H1 (cell line): ENCODE results near the gene RARB. TPM values are rescaled to one million over a fixed set of nuclear protein-coding genes. Genes with fewer than 3 reads are reported as not detected.

Source experiments
- CTCF ChIA-PET: fragments of 300-600 bp; sonication (Branson Sonifier 250); formaldehyde crosslinking; loops from one replicate; lab custom pipeline; 2021; ENCODE audit not compliant: partially characterized antibody; lab: Charles Lee
- POLR2A ChIA-PET: fragments of 300-600 bp; sonication (Branson Sonifier 250); formaldehyde crosslinking; loops from one replicate; lab custom pipeline; 2021; ENCODE audit warnings: inconsistent platforms; ENCODE audit not compliant: partially characterized antibody; lab: Charles Lee
- DNase-seq, 2 experiments: peaks; one replicate each; pipeline versions ENCODE4 v3.0.0 to v3.0.0-alpha.2; 2010 to 2022; ENCODE audit warnings: low spot score in 2 of 2, low read depth in 1 of 2, mixed read lengths in 1 of 2
- FAIRE-seq: peaks from 2 replicates; lab custom pipeline; 2011; peaks lifted over from hg19 to GRCh38; lab: Jason Lieb, UNC
- H2AFZ ChIP-seq: 2 replicates; pipeline ENCODE4 v1.8.1; 2012; ENCODE audit warnings: low read length, inconsistent platforms
- H2AK5ac ChIP-seq: 2 replicates; pipeline ENCODE4 v1.6.1; 2013; ENCODE audit warnings: low read depth, low read length
- H2BK120ac ChIP-seq: replicated peaks from 2 replicates; pipeline ENCODE3; 2013; ENCODE audit warnings: low read depth, low read length, inconsistent platforms
- H2BK12ac ChIP-seq: 2 replicates; pipeline ENCODE4 v1.6.1; 2013; ENCODE audit warnings: low read depth, low read length
- H2BK15ac ChIP-seq: 2 replicates; pipeline ENCODE4 v1.6.1; 2013; ENCODE audit warnings: low read length
- H2BK20ac ChIP-seq: 2 replicates; pipeline ENCODE4 v1.6.1; 2013; ENCODE audit warnings: low read length
- H2BK5ac ChIP-seq: 2 replicates; pipeline ENCODE4 v1.6.1; 2013; ENCODE audit warnings: low read depth, low read length
- H3K14ac ChIP-seq: 2 replicates; pipeline ENCODE4 v1.6.1; 2013; ENCODE audit warnings: inconsistent platforms; ENCODE audit not compliant: insufficient read length
- H3K18ac ChIP-seq: 2 replicates; pipeline ENCODE4 v1.6.1; 2013; ENCODE audit warnings: low read length; ENCODE audit errors: extremely low read depth
- H3K23ac ChIP-seq: 2 replicates; pipeline ENCODE4 v1.6.1; 2013; ENCODE audit warnings: inconsistent platforms; ENCODE audit not compliant: insufficient read length
- H3K23me2 ChIP-seq: 2 replicates; pipeline ENCODE4 v1.6.1; 2013; ENCODE audit warnings: low read depth, low read length
- H3K27ac ChIP-seq: 2 replicates; pipeline ENCODE4 v1.6.1; 2011; ENCODE audit warnings: low read depth, low read length, inconsistent platforms
- H3K27me3 ChIP-seq, 4 experiments: replicated peaks in 1 of 4; 1 replicate in 1 of 4; 2 replicates in 3 of 4; pipeline versions ENCODE4 v1.6.1 to v1.8.1; 2011 to 2013; ENCODE audit warnings: low read length in 3 of 4, mild to moderate bottlenecking in 3 of 4, inconsistent platforms in 2 of 4, mixed read lengths in 2 of 4, moderate library complexity in 1 of 4; ENCODE audit not compliant: control insufficient read depth in 3 of 4, insufficient read depth in 3 of 4; ENCODE audit errors: extremely low read depth in 1 of 4
- H3K36me3 ChIP-seq, 4 experiments: 2 replicates each; pipeline versions ENCODE4 v1.6.1 to v1.8.1; 2011 to 2013; ENCODE audit warnings: mild to moderate bottlenecking in 4 of 4, low read length in 3 of 4, moderate library complexity in 2 of 4, control low read depth in 1 of 4, inconsistent platforms in 1 of 4; ENCODE audit not compliant: insufficient read depth in 4 of 4, control insufficient read depth in 2 of 4
- H3K4ac ChIP-seq: replicated peaks from 2 replicates; pipeline ENCODE3; 2013; ENCODE audit warnings: low read length, low read depth, mixed read lengths, inconsistent platforms; ENCODE audit not compliant: insufficient read length
- H3K4me1 ChIP-seq, 4 experiments: replicated peaks in 1 of 4; 1 replicate in 1 of 4; 2 replicates in 3 of 4; pipeline versions ENCODE4 v1.6.1 to v1.8.1; 2011 to 2013; ENCODE audit warnings: low read length in 3 of 4, inconsistent platforms in 2 of 4, mixed read lengths in 1 of 4; ENCODE audit not compliant: insufficient read depth in 4 of 4, control insufficient read depth in 3 of 4
- H3K4me2 ChIP-seq, 2 experiments: 2 replicates each; pipeline versions ENCODE4 v1.6.1 to v1.8.1; 2011 to 2013; ENCODE audit warnings: low read depth in 2 of 2, low read length in 2 of 2, control low read depth in 1 of 2, inconsistent platforms in 1 of 2, mild to moderate bottlenecking in 1 of 2; ENCODE audit not compliant: insufficient read depth in 1 of 2
- H3K4me3 ChIP-seq, 4 experiments: fragments of 200-600, 300-600 bp in 1 of 4; sonication (generic), shearing (Covaris generic), sonication (Bioruptor Twin) in 1 of 4; 2 replicates each; pipeline versions ENCODE4 v1.5.1 to v1.8.1; 2011 to 2016; ENCODE audit warnings: low read length in 4 of 4, low read depth in 3 of 4, control low read depth in 2 of 4, inconsistent platforms in 2 of 4, mild to moderate bottlenecking in 2 of 4, mixed read lengths in 1 of 4, moderate library complexity in 1 of 4; ENCODE audit not compliant: insufficient read depth in 2 of 4; ENCODE audit errors: extremely low read depth in 1 of 4
- H3K56ac ChIP-seq: replicated peaks from 2 replicates; pipeline ENCODE3; 2013; ENCODE audit warnings: low read depth, mild to moderate bottlenecking, mixed read lengths, low read length, inconsistent platforms; ENCODE audit not compliant: insufficient read length
- H3K79me1 ChIP-seq: 2 replicates; pipeline ENCODE4 v1.6.1; 2013; ENCODE audit warnings: low read depth, low read length, control low read depth
- H3K79me2 ChIP-seq, 2 experiments: 2 replicates each; pipeline versions ENCODE4 v1.6.1 to v1.8.1; 2012 to 2013; ENCODE audit warnings: low read length in 2 of 2, mild to moderate bottlenecking in 2 of 2, inconsistent platforms in 1 of 2; ENCODE audit not compliant: insufficient read depth in 2 of 2, control insufficient read depth in 1 of 2
- H3K9ac ChIP-seq, 4 experiments: replicated peaks in 1 of 4; 1 replicate in 1 of 4; 2 replicates in 3 of 4; pipeline versions ENCODE4 v1.6.1 to v1.8.1; 2011 to 2013; ENCODE audit warnings: low read depth in 3 of 4, low read length in 3 of 4, control low read depth in 2 of 4, mild to moderate bottlenecking in 2 of 4, moderate library complexity in 2 of 4, inconsistent platforms in 1 of 4; ENCODE audit errors: extremely low read depth in 1 of 4
- H3K9me3 ChIP-seq, 2 experiments: 2 replicates each; pipeline versions ENCODE4 v1.6.1 to v1.8.1; 2012 to 2013; ENCODE audit warnings: mild to moderate bottlenecking in 2 of 2, moderate library complexity in 2 of 2, control low read depth in 1 of 2, inconsistent platforms in 1 of 2, low read depth in 1 of 2, low read length in 1 of 2, mixed read lengths in 1 of 2; ENCODE audit not compliant: insufficient read depth in 2 of 2
- H4K20me1 ChIP-seq, 2 experiments: replicated peaks in 1 of 2; 2 replicates each; pipeline versions ENCODE3 to v1.8.1; 2011 to 2013; ENCODE audit warnings: inconsistent platforms in 2 of 2, low read length in 2 of 2, mild to moderate bottlenecking in 1 of 2; ENCODE audit not compliant: insufficient read depth in 2 of 2, control insufficient read depth in 1 of 2
- H4K5ac ChIP-seq: 2 replicates; pipeline ENCODE4 v1.6.1; 2013; ENCODE audit warnings: low read length, low read depth, mixed read lengths, inconsistent platforms; ENCODE audit not compliant: insufficient read length
- H4K8ac ChIP-seq: 2 replicates; pipeline ENCODE4 v1.8.0; 2013; ENCODE audit warnings: mild to moderate bottlenecking, moderate library complexity, low read length, inconsistent platforms; ENCODE audit not compliant: insufficient read depth; ENCODE audit errors: extremely low read depth
- H4K91ac ChIP-seq: replicated peaks from 2 replicates; pipeline ENCODE3; 2013; ENCODE audit warnings: low read length, mixed read lengths, inconsistent platforms; ENCODE audit not compliant: insufficient read length
- EP300 ChIP-seq, 2 experiments: IDR thresholded peaks; 1 replicate in 1 of 2; 2 replicates in 1 of 2; pipeline ENCODE4 v1.6.1; 2011 to 2012; ENCODE audit warnings: low read depth in 2 of 2, low read length in 2 of 2, mild to moderate bottlenecking in 2 of 2, borderline replicate concordance in 1 of 2, inconsistent platforms in 1 of 2, moderate library complexity in 1 of 2
- RAD21 ChIP-seq, 2 experiments: IDR thresholded peaks in 1 of 2; conservative IDR thresholded peaks in 1 of 2; 2 replicates each; pipeline ENCODE4 v1.6.1; 2011; ENCODE audit warnings: low read depth in 2 of 2, low read length in 2 of 2, improper control_type of control experiment in 1 of 2, inconsistent platforms in 1 of 2, mild to moderate bottlenecking in 1 of 2, moderate library complexity in 1 of 2
- WGBS, 2 experiments: shearing (Covaris generic) in 1 of 2; methylation state at CpG; one replicate each; pipeline versions ENCODE4 v1.1.6 to v1.1.7; 2013 to 2015; ENCODE audit warnings: low lambda C conversion rate in 2 of 2, mixed read lengths in 2 of 2, inconsistent platforms in 1 of 2, low coverage in 1 of 2, missing lambda C conversion rate in 1 of 2; ENCODE audit not compliant: insufficient replicate concordance in 2 of 2, insufficient coverage in 1 of 2, insufficient read length in 1 of 2; ENCODE audit errors: extremely low coverage in 1 of 2, missing lambda C conversion rate in 1 of 2; 5-methylcytosine and 5-hydroxymethylcytosine counted together
- polyA plus RNA-seq, 7 experiments: library from polyadenylated mRNA; depleted of rRNA in 3 of 7; stranded (reverse) in 5 of 7; unstranded in 2 of 7; fragments of >200 nt in 5 of 7; fragments of 200-250 nt in 2 of 7; gene quantifications; 1 replicate in 5 of 7; 2 replicates in 1 of 7; 4 replicates in 1 of 7; pipeline versions ENCODE4 v1.2.1 to v1.2.3, GENCODE V29; 2011 to 2013; ENCODE audit warnings: missing spikeins in 2 of 7, mixed read lengths in 2 of 7
- total RNA-seq: library from RNA; stranded (reverse); fragmentation: NEBNext Ultra II Directional; extraction: Animal tissue kit (Norgen Biotek cat#: 25700); gene quantifications from 2 replicates; pipeline ENCODE4 v1.2.1, GENCODE V29; 2021
- TF ChIP-seq, protein P1 (sequence below), 3 experiments: IDR thresholded peaks; 1 replicate in 2 of 3; 2 replicates in 1 of 3; pipeline versions ENCODE4 v1.5.1 to v1.6.1; 2011; ENCODE audit warnings: low read length in 3 of 3, mild to moderate bottlenecking in 3 of 3, inconsistent platforms in 2 of 3, low read depth in 1 of 3, moderate library complexity in 1 of 3; ENCODE audit not compliant: insufficient read depth in 1 of 3; ENCODE audit errors: control extremely low read depth in 1 of 3

The RARB gene
- total and polyA plus RNA-seq, 2 of the 8 experiments (the other 6 are each of a cell fraction or from before 2014, with no cell fraction given): 0.15 to 0.22 TPM

DNA sequence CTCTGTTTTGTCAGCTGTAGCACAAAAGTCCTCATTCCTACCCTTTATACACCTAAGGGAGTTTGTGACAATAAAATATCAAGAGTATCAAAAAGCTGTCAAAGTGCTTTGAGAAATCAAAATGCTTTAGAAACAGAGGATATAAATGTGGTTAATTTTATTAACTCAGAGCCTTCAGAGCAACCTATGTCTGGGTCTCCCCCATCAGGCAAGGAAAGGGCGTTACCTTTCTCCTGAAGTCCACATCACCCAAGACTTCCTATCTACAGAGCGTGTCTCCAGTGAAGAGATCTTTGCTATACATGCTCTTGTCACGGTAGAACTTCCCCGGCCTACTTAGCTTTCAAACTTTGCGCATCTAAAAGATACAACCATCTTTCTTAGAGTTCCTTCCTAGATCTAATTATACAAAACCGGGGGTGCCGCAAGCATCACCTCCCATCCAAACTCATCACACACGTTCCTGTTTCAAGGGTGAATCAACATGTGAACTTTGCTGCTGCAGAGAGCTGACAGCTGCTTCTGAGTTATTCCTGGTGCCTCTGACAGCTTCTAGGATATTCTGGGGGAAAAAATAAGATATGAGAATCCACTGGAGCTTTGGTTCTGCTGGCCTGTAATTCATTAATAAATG is 93.0 kb downstream of the RARB start:
- Histone ChIP-seq H4K5ac (no peak overlapping the region), H3K18ac (no peak overlapping the region), H3K79me1 (no peaks in the 10 kb centered on the region), H3K4me2 (no peak overlapping the region), H3K4me3 (no peak overlapping the region), H2BK120ac (no peak overlapping the region), H2BK20ac (no peak overlapping the region), H4K8ac (no peak overlapping the region), H3K27ac (no peak overlapping the region), H3K27me3 (no peaks in the 10 kb centered on the region), H2BK12ac (no peak overlapping the region), H3K79me2 (no peaks in the 10 kb centered on the region), H3K9ac (no peak overlapping the region), H3K23ac (no peak overlapping the region), H4K91ac (no peak overlapping the region), H3K14ac (no peak overlapping the region), H2AFZ (no peak overlapping the region), H3K36me3 (no peaks in the 10 kb centered on the region), H3K9me3 (no peaks in the 10 kb centered on the region), H3K4ac (no peak overlapping the region), H2AK5ac (no peak overlapping the region), H4K20me1 (no peaks in the 10 kb centered on the region), H2BK5ac (no peak overlapping the region), H3K23me2 (no peaks in the 10 kb centered on the region; the same call in 1 of the 2 replicates), H3K56ac (no peak overlapping the region), H2BK15ac (no peak overlapping the region), H3K4me1 (no peaks in the 10 kb centered on the region)
- FAIRE-seq (no peak), DNase-seq (no peak)
- WGBS, 2 experiments: 92% methylated on average over 8 of the region's 8 CpGs; no CpG with 5 or more reads in 1 of the 2 experiments
- POLR2A ChIA-PET: no interaction called here
- CTCF ChIA-PET: interaction anchor here (0.9 to 1.9 kb wide), 12 partner anchors 9 to 499 kb away, joined by 3 to 13 read pairs (median 3); no protein-coding TSS in a partner anchor
- TF ChIP-seq, protein P1, sequence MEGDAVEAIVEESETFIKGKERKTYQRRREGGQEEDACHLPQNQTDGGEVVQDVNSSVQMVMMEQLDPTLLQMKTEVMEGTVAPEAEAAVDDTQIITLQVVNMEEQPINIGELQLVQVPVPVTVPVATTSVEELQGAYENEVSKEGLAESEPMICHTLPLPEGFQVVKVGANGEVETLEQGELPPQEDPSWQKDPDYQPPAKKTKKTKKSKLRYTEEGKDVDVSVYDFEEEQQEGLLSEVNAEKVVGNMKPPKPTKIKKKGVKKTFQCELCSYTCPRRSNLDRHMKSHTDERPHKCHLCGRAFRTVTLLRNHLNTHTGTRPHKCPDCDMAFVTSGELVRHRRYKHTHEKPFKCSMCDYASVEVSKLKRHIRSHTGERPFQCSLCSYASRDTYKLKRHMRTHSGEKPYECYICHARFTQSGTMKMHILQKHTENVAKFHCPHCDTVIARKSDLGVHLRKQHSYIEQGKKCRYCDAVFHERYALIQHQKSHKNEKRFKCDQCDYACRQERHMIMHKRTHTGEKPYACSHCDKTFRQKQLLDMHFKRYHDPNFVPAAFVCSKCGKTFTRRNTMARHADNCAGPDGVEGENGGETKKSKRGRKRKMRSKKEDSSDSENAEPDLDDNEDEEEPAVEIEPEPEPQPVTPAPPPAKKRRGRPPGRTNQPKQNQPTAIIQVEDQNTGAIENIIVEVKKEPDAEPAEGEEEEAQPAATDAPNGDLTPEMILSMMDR (IDR thresholded peaks at IDR 0.05; ENCODE audit: control extremely low read depth in 1 of 3, insufficient read depth in 1 of 3, low read depth in 1 of 3, low read length in 3 of 3): peak in 1 of 3 experiments; percentile 8; a peak in 1 of 4 replicates
- TF ChIP-seq RAD21 (IDR thresholded peaks at IDR 0.05 in 1 of 2, conservative IDR thresholded peaks at IDR 0.05 in 1 of 2; ENCODE audit: low read depth in 2 of 2, low read length in 2 of 2): peak; percentile 32 to 35; a peak in 3 of 4 replicates
- TF ChIP-seq EP300 (IDR thresholded peaks at IDR 0.05; ENCODE audit: borderline replicate concordance in 1 of 2, low read depth in 2 of 2, low read length in 2 of 2): no peak
